8988T (cell line): ENCODE measurements around the gene FUT8.
"Not testable (repeated sequence)": the region's sequence is repeated elsewhere in the genome, so short reads cannot be mapped to it uniquely, and the experiment has no call there.

Experiments
- DNase-seq: peaks from one replicate; pipeline ENCODE4 v3.0.0; 2011

Gene FUT8

GRCh38 chr14:65456247-65456646 is 43.7 kb downstream of the FUT8 start:
- no peak for DNase-seq

- no peak for DNase-seq
These were observed 49.2 kb downstream of the FUT8 start for GRCh38 chr14:65461730-65462129.

GRCh38 chr14:65462411-65462810 is 49.9 kb downstream of the FUT8 start:
- DNase-seq: no peak

- DNase-seq: no peak
These were observed 53.1 kb downstream of the FUT8 start for GRCh38 chr14:65465584-65465983.

GRCh38 chr14:65467926-65468325 is 55.4 kb downstream of the FUT8 start:
- DNase-seq: not testable (repeated sequence)

GRCh38 chr14:65469903-65470302 is 57.4 kb downstream of the FUT8 start:
- DNase-seq: no peak

GRCh38 chr14:65470404-65470880 is 57.9 kb downstream of the FUT8 start:
- DNase-seq: no peak

- no peak for DNase-seq
These were observed 58.7 kb downstream of the FUT8 start for GRCh38 chr14:65471038-65471878.

- DNase-seq: no peak
These were observed 59.7 kb downstream of the FUT8 start for GRCh38 chr14:65472189-65472588.

GRCh38 chr14:65476273-65476941 is 63.9 kb downstream of the FUT8 start:
- no peak for DNase-seq

GRCh38 chr14:65476942-65477318 is 64.4 kb downstream of the FUT8 start:
- no peak for DNase-seq

- DNase-seq: no peak
These were observed 65.5 kb downstream of the FUT8 start for GRCh38 chr14:65478017-65478416.

GRCh38 chr14:65478596-65478995 is 66.1 kb downstream of the FUT8 start:
- DNase-seq: no peak

GRCh38 chr14:65479386-65479785 is 66.9 kb downstream of the FUT8 start:
- no peak for DNase-seq

GRCh38 chr14:65482757-65483438 is 70.4 kb downstream of the FUT8 start:
- no peak for DNase-seq

- no peak for DNase-seq
These were observed 71.1 kb downstream of the FUT8 start for GRCh38 chr14:65483647-65484046.

- no peak for DNase-seq
These were observed 73.0 kb downstream of the FUT8 start for GRCh38 chr14:65485516-65485915.

- DNase-seq: no peak
These were observed 74.3 kb downstream of the FUT8 start for GRCh38 chr14:65486863-65487262.

GRCh38 chr14:65487783-65488494 is 75.4 kb downstream of the FUT8 start:
- no peak for DNase-seq

GRCh38 chr14:65491274-65491673 is 78.7 kb downstream of the FUT8 start:
- no peak for DNase-seq

- DNase-seq: no peak
These were observed 79.7 kb downstream of the FUT8 start for GRCh38 chr14:65492266-65492665.

- no peak for DNase-seq
These were observed 82.7 kb downstream of the FUT8 start for GRCh38 chr14:65495196-65495595.
